ENCODE results near the gene OR2A2. TPM values are rescaled to one million over a fixed set of nuclear protein-coding genes. Genes with fewer than 3 reads are reported as not detected.
"Not testable (repeated sequence)": the region's sequence is repeated elsewhere in the genome, so short reads cannot be mapped to it uniquely, and the experiment has no call there.

Gene OR2A2
- total and polyA plus RNA-seq, 3 donors from 2014 or later = not detected

- Histone ChIP-seq H3K27ac (no peak overlapping the region), H3K9me3 (no peaks in the 10 kb centered on the region), H3K36me3 (ENCODE audit: low read depth, missing control alignments) (no peaks in the 10 kb centered on the region), H3K4me1 (no peaks in the 10 kb centered on the region), H3K27me3 (no peaks in the 10 kb centered on the region), H3K4me3 (no peak overlapping the region)
- no peak for TF ChIP-seq POLR2A (IDR thresholded peaks at IDR 0.05)
- TF ChIP-seq CTCF (IDR thresholded peaks at IDR 0.05) = no peak
- no peak for DNase-seq
- WGBS, 2 donors = 60 to 72% methylated on average over 7 to 8 of the region's 8 CpGs
- intact Hi-C loops (cut with DNase I; ENCODE audit: low total_unique reads) = no loop called here
Observed at GRCh38 chr7:144118341-144118740, 9.0 kb downstream of the OR2A2 start.

- H3K4me1 ChIP-seq = no peaks in the 10 kb centered on the region
- no peak within 1 kb of the TSS for H3K4me3 ChIP-seq
- DNase-seq = no peak
- H3K36me3 ChIP-seq (ENCODE audit: low read depth, missing control alignments) = no peaks in the 10 kb centered on the region
- H3K27ac ChIP-seq = no peak within 1 kb of the TSS
- 89 to 100% methylated on average over 1 of the region's 1 CpG for WGBS, 2 donors
- no peaks in the 10 kb centered on the region for H3K9me3 ChIP-seq
- H3K27me3 ChIP-seq = no peaks in the 10 kb centered on the region
- intact Hi-C loops (cut with DNase I; ENCODE audit: low total_unique reads) = no loop called here
- TF ChIP-seq CTCF (IDR thresholded peaks at IDR 0.05) = no peak
- no peak for TF ChIP-seq POLR2A (IDR thresholded peaks at IDR 0.05)
Observed at GRCh38 chr7:144122876-144123275, 13.5 kb downstream of the OR2A2 start, which contains the start of gene OR2A14. TSS of gene OR2A14 (plus strand) at chr7:144123176. CDS start at chr7:144129113, 5,937 bp downstream.

- Histone ChIP-seq H3K36me3 (ENCODE audit: low read depth, missing control alignments) (no peaks in the 10 kb centered on the region), H3K27me3 (no peaks in the 10 kb centered on the region), H3K4me1 (no peaks in the 10 kb centered on the region), H3K4me3 (no peak overlapping the region), H3K27ac (no peak overlapping the region), H3K9me3 (no peaks in the 10 kb centered on the region)
- intact Hi-C loops (cut with DNase I; ENCODE audit: low total_unique reads) = no loop called here
- WGBS, 2 donors = 40 to 41% methylated on average over 6 of the region's 6 CpGs
- TF ChIP-seq CTCF (IDR thresholded peaks at IDR 0.05) = peak; percentile 65 to 80 (median 79)
- TF ChIP-seq POLR2A (IDR thresholded peaks at IDR 0.05) = no peak
- DNase-seq = peak; percentile 96
Observed at GRCh38 chr7:144127714-144128334, 18.4 kb downstream of the OR2A2 start.

- intact Hi-C loops (cut with DNase I; ENCODE audit: low total_unique reads); H3K36me3 ChIP-seq (ENCODE audit: low read depth, missing control alignments); H3K4me1 ChIP-seq; H3K27ac ChIP-seq; H3K9me3 ChIP-seq; H3K4me3 ChIP-seq; DNase-seq; H3K27me3 ChIP-seq: not testable (repeated sequence)
- WGBS, 2 donors = 60 to 72% methylated on average over 9 of the region's 9 CpGs
Observed at GRCh38 chr7:144129601-144130000, 20.2 kb downstream of the OR2A2 start.

- no peaks in the 10 kb centered on the region for H3K9me3 ChIP-seq
- H3K4me3 ChIP-seq = no peak overlapping the region
- H3K4me1 ChIP-seq = no peaks in the 10 kb centered on the region
- 76 to 87% methylated on average over 2 of the region's 2 CpGs for WGBS, 2 donors
- no peaks in the 10 kb centered on the region for H3K27me3 ChIP-seq
- no peaks in the 10 kb centered on the region for H3K36me3 ChIP-seq (ENCODE audit: low read depth, missing control alignments)
- intact Hi-C loops (cut with DNase I; ENCODE audit: low total_unique reads) = no loop called here
- no peak for DNase-seq
- TF ChIP-seq CTCF (IDR thresholded peaks at IDR 0.05) = no peak
- no peak for TF ChIP-seq POLR2A (IDR thresholded peaks at IDR 0.05)
- no peak overlapping the region for H3K27ac ChIP-seq
Observed at GRCh38 chr7:144130730-144131129, 21.3 kb downstream of the OR2A2 start.
